ENCODE measurements around the gene JAK1. TPM values are rescaled to one million over a fixed set of nuclear protein-coding genes. Genes with fewer than 3 reads are reported as not detected.

The JAK1 gene
- total and polyA plus RNA-seq, 2 of the 8 experiments (the other 6 are each of a cell fraction or from before 2014, with no cell fraction given), result 7.8 to 24.5 TPM

DNA sequence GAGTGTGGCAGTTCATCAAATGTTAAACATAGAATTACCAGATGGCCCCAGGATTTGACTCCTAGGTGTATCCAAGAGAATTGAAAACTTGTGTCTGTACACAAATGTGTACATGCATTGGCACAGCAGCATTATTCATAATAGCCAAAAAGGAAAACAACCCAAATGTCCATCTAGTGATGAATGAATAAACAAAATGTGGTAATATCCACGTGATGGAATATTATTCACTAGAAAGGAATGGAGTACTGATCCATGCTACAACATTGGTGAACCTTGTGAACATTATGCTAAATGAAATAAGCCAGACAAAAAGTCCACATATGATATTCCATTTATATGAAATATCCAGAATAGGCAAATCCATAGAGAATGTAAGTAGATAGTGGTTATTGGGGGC, 143.7 kb downstream of the JAK1 start:
- H3K23me2 ChIP-seq (ENCODE audit: low read depth, low read length), result no peaks in the 10 kb centered on the region
- H3K9me3 ChIP-seq (ENCODE audit: insufficient read depth in 2 of 2, low read depth in 1 of 2, low read length in 1 of 2), result no peaks in the 10 kb centered on the region
- H4K20me1 ChIP-seq (replicated peaks in 1 of 2; ENCODE audit: control insufficient read depth in 1 of 2, insufficient read depth in 2 of 2, low read length in 2 of 2), result no peaks in the 10 kb centered on the region
- ChIA-PET CTCF (ENCODE audit: partially characterized antibody) (interaction anchor here (0.6 to 3.2 kb wide), 7 partner anchors 79 to 444 kb away, joined by 3 to 26 read pairs (median 4); no protein-coding TSS in a partner anchor), POLR2A (ENCODE audit: partially characterized antibody) (interaction anchor here (1.6 kb wide), 1 partner anchor 24 kb away, joined by 3 read pairs; no protein-coding TSS in a partner anchor)
- no peak overlapping the region for H2AK5ac ChIP-seq (ENCODE audit: low read depth, low read length)
- no peak overlapping the region for H3K9ac ChIP-seq (replicated peaks in 1 of 4; ENCODE audit: extremely low read depth in 1 of 4, low read depth in 3 of 4, low read length in 3 of 4)
- no peak overlapping the region for H2BK5ac ChIP-seq (ENCODE audit: low read depth, low read length)
- FAIRE-seq (no peak), DNase-seq (ENCODE audit: low read depth in 1 of 2, low spot score in 2 of 2) (no peak)
- H2BK12ac ChIP-seq (ENCODE audit: low read depth, low read length), result no peak overlapping the region
- H4K5ac ChIP-seq (ENCODE audit: insufficient read length, low read depth, low read length), result no peak overlapping the region
- no peak overlapping the region for H4K8ac ChIP-seq (ENCODE audit: extremely low read depth, insufficient read depth, low read length)
- no peak overlapping the region for H2BK15ac ChIP-seq (ENCODE audit: low read length)
- H2BK20ac ChIP-seq (ENCODE audit: low read length), result no peak overlapping the region
- H2AFZ ChIP-seq (ENCODE audit: low read length), result no peak overlapping the region
- no peak overlapping the region for H3K4ac ChIP-seq (replicated peaks; ENCODE audit: insufficient read length, low read depth, low read length)
- H3K56ac ChIP-seq (replicated peaks; ENCODE audit: insufficient read length, low read depth, low read length), result no peak overlapping the region
- no peaks in the 10 kb centered on the region for H3K36me3 ChIP-seq (ENCODE audit: control insufficient read depth in 2 of 4, insufficient read depth in 4 of 4, low read length in 3 of 4)
- no peak overlapping the region for H2BK120ac ChIP-seq (replicated peaks; ENCODE audit: low read depth, low read length)
- no peak overlapping the region for H3K27ac ChIP-seq (ENCODE audit: low read depth, low read length)
- H3K79me1 ChIP-seq (ENCODE audit: low read depth, low read length), result no peaks in the 10 kb centered on the region
- 94% methylated on average over 1 of the region's 1 CpG; no CpG with 5 or more reads in 1 of the 2 experiments for WGBS, 2 experiments (ENCODE audit: extremely low coverage in 1 of 2, insufficient coverage in 1 of 2, insufficient read length in 1 of 2, insufficient replicate concordance in 2 of 2, low coverage in 1 of 2, low lambda C conversion rate in 2 of 2, missing lambda C conversion rate in 1 of 2)
- H3K27me3 ChIP-seq (replicated peaks in 1 of 4; ENCODE audit: control insufficient read depth in 3 of 4, extremely low read depth in 1 of 4, insufficient read depth in 3 of 4, low read length in 3 of 4), result no peaks in the 10 kb centered on the region
- H3K4me1 ChIP-seq (replicated peaks in 1 of 4; ENCODE audit: control insufficient read depth in 3 of 4, insufficient read depth in 4 of 4, low read length in 3 of 4), result peaks cover 0 to 2% (median 0%) of the 10 kb centered on the region in 4 experiments; a peak in 1 of 7 replicates
- H3K4me2 ChIP-seq (ENCODE audit: insufficient read depth in 1 of 2, low read depth in 2 of 2, low read length in 2 of 2), result no peak overlapping the region
- no peaks in the 10 kb centered on the region for H3K79me2 ChIP-seq (ENCODE audit: control insufficient read depth in 1 of 2, insufficient read depth in 2 of 2, low read length in 2 of 2)
- H3K14ac ChIP-seq (ENCODE audit: insufficient read length), result no peak overlapping the region
- H4K91ac ChIP-seq (replicated peaks; ENCODE audit: insufficient read length, low read length), result no peak overlapping the region
- no peak overlapping the region for H3K4me3 ChIP-seq (ENCODE audit: extremely low read depth in 1 of 4, insufficient read depth in 2 of 4, low read depth in 3 of 4, low read length in 4 of 4)
- no peak overlapping the region for H3K18ac ChIP-seq (ENCODE audit: extremely low read depth, low read length)
- H3K23ac ChIP-seq (ENCODE audit: insufficient read length), result no peak overlapping the region
- TF ChIP-seq CHD2 (IDR thresholded peaks at IDR 0.05; ENCODE audit: low read length) (no peak), POU5F1 (IDR thresholded peaks at IDR 0.05; ENCODE audit: low read depth, low read length) (no peak), RAD21 (IDR thresholded peaks at IDR 0.05 in 1 of 2, conservative IDR thresholded peaks at IDR 0.05 in 1 of 2; ENCODE audit: low read depth in 2 of 2, low read length in 2 of 2) (no peak), CREB1 (IDR thresholded peaks at IDR 0.05) (no peak)

All from H1 (cell line).